GM12878 (cell line): ENCODE results near the gene ASIP. TPM values are rescaled to one million over a fixed set of nuclear protein-coding genes. Genes with fewer than 3 reads are reported as not detected.

Experiments used
- TCF12 ChIP-seq: IDR thresholded peaks from 2 replicates; pipeline ENCODE4 v1.6.1; 2011; ENCODE audit warnings: low read depth, mild to moderate bottlenecking, low read length
- polyA plus RNA-seq, 11 experiments: library from polyadenylated mRNA; depleted of rRNA in 4 of 11; unstranded in 6 of 11; stranded (reverse) in 5 of 11; fragments of >200 nt; fragmentation: Nextera tagmentation in 4 of 11; fragmentation: Illumina TruSeq in 1 of 11; extraction: Ambion mirVana in 4 of 11; extraction: Trizol in 1 of 11; gene quantifications; 1 replicate in 1 of 11; 2 replicates in 10 of 11; pipeline versions ENCODE4 v1.2.1 to v1.2.3, GENCODE V29; 2011 to 2016; ENCODE audit warnings: inconsistent platforms in 2 of 11, missing spikeins in 2 of 11, low read depth in 1 of 11
- total RNA-seq, 4 experiments: library from RNA; depleted of rRNA in 3 of 4; stranded (reverse); fragments of >200 nt in 3 of 4; fragmentation: Illumina TruSeq in 1 of 4; extraction: Trizol in 1 of 4; gene quantifications; 2 replicates each; pipeline versions ENCODE4 v1.2.1 to v1.2.3, GENCODE V29; 2013 to 2021
- TF ChIP-seq, protein P1 (sequence below): IDR thresholded peaks from 2 replicates; pipeline ENCODE4 v1.6.1; 2012; ENCODE audit warnings: improper control_type of control experiment, low read depth, low read length; ENCODE audit not compliant: insufficient replicate concordance
- TF ChIP-seq, protein P2 (sequence below): fragments of 150-350 bp; IDR thresholded peaks from 2 replicates; pipeline ENCODE4 v1.6.1; 2014; ENCODE audit warnings: mild to moderate bottlenecking, low read depth, low read length

Gene ASIP
- total and polyA plus RNA-seq, 10 of the 15 experiments (the other 5 are each of a cell fraction or from before 2014, with no cell fraction given) = 0.29 TPM; not detected in 9

DNA sequence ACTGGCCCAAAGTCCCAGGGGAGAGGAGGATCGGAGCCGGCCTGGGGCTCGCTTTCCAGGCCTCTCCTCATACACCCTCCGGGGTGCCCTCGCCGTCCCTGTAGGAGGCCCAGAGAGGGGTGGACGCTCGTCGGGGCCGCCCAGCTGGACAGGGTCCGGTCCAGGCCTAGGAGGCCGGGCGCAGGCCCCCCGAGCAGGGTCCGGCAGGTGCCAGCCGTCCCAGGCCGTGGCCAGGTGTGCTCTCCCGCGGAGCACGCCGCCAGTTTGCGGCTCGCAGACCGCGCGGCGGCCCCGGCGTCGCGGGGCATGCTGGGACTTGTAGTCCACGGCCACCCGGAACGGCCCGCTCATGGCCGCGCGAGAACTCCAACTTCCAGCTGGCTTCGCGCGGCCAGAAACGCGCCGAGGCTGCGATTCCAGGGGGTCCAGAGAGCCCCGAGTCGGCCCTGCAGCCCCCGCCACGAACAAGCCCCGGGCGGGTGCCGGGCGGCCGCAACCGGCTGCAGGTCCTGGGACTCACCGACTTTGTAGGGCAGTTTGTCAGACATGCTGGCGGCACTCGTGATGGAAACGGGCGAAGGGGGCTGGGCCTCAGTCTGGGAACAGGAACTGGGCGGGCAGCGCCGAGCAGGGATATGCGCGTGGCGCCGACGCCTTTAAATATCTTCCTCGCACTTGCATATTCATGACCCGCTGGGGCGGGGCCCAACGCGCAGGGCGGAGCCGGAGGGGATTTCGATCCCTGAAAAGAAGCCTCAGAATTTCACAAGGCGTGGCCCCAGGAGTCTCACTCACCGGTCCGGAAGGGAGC is 61.7 kb downstream of the ASIP start, which contains the start of gene AHCY (continued):
- TF ChIP-seq, protein P1, sequence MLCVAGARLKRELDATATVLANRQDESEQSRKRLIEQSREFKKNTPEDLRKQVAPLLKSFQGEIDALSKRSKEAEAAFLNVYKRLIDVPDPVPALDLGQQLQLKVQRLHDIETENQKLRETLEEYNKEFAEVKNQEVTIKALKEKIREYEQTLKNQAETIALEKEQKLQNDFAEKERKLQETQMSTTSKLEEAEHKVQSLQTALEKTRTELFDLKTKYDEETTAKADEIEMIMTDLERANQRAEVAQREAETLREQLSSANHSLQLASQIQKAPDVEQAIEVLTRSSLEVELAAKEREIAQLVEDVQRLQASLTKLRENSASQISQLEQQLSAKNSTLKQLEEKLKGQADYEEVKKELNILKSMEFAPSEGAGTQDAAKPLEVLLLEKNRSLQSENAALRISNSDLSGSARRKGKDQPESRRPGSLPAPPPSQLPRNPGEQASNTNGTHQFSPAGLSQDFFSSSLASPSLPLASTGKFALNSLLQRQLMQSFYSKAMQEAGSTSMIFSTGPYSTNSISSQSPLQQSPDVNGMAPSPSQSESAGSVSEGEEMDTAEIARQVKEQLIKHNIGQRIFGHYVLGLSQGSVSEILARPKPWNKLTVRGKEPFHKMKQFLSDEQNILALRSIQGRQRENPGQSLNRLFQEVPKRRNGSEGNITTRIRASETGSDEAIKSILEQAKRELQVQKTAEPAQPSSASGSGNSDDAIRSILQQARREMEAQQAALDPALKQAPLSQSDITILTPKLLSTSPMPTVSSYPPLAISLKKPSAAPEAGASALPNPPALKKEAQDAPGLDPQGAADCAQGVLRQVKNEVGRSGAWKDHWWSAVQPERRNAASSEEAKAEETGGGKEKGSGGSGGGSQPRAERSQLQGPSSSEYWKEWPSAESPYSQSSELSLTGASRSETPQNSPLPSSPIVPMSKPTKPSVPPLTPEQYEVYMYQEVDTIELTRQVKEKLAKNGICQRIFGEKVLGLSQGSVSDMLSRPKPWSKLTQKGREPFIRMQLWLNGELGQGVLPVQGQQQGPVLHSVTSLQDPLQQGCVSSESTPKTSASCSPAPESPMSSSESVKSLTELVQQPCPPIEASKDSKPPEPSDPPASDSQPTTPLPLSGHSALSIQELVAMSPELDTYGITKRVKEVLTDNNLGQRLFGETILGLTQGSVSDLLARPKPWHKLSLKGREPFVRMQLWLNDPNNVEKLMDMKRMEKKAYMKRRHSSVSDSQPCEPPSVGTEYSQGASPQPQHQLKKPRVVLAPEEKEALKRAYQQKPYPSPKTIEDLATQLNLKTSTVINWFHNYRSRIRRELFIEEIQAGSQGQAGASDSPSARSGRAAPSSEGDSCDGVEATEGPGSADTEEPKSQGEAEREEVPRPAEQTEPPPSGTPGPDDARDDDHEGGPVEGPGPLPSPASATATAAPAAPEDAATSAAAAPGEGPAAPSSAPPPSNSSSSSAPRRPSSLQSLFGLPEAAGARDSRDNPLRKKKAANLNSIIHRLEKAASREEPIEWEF = no peak
- peak; percentile 61; the same call in 1 of the 2 replicates for TF ChIP-seq TCF12
- TF ChIP-seq, protein P2, sequence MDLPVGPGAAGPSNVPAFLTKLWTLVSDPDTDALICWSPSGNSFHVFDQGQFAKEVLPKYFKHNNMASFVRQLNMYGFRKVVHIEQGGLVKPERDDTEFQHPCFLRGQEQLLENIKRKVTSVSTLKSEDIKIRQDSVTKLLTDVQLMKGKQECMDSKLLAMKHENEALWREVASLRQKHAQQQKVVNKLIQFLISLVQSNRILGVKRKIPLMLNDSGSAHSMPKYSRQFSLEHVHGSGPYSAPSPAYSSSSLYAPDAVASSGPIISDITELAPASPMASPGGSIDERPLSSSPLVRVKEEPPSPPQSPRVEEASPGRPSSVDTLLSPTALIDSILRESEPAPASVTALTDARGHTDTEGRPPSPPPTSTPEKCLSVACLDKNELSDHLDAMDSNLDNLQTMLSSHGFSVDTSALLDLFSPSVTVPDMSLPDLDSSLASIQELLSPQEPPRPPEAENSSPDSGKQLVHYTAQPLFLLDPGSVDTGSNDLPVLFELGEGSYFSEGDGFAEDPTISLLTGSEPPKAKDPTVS = no peak
